ENCODE data around the gene RNF181.

GRCh38 chr2:85547859-85548607 lies 47.5 kb upstream of the RNF181 start:
- TF ChIP-seq CTCF (IDR thresholded peaks at IDR 0.05), result no peak
- TF ChIP-seq POLR2A (IDR thresholded peaks at IDR 0.05), result no peak
